ENCODE measurements around the gene COL28A1.

- TF ChIP-seq CTCF (IDR thresholded peaks at IDR 0.05; ENCODE audit: low read depth, low read length, poor library complexity, severe bottlenecking) (no peak), EZH2phosphoT487 (IDR thresholded peaks at IDR 0.05; ENCODE audit: borderline replicate concordance, low read length) (no peak)
These were observed 117.8 kb downstream of the COL28A1 start for GRCh38 chr7:7417851-7418250.

Measured in DOHH2 (cell line).